ENCODE data around the gene KLK3. TPM values are rescaled to one million over a fixed set of nuclear protein-coding genes. Genes with fewer than 3 reads are reported as not detected.
A peak's percentile ranks its signal among the peaks of the same experiment; 100 is the strongest.

The KLK3 gene
- total RNA-seq, 2 donors from 2014 or later = not detected

DNA sequence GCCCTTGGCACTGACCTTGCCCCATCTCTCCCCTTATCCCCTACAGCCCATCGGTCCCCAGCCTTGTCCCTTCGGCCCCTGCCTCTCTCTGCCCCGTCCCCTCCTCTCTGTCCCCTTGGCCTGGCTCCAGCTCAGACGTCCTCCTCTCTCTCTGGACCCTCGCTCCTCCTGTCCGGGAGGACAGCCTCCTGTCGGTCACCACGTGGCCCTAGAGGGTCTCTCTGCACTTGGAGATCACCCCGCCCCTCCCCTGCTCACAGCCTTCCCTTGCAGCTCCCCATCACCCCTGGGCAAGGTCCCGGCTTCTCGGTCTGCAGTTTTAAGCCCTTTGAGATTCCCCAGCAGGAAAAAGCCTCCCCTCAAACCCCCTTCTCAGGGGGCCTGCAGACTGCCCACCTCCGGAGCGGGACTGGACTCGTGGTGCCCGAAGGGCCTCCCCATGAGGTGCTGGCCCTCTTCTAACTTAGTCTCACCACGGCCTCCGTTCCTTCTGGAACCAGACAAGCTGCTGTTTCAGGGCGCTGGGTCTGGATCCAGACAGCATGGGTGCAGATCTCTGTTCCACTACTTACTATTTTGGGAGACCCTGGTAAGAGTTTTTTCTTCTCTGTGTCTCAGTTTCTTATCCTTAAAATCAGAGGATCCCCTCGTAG, 18.0 kb upstream of the KLK3 start:
- DNase-seq (ENCODE audit: low spot score) = no peak
- peak overlapping the region; percentile 73 for H3K4me3 Mint-ChIP-seq
- peaks cover 0 to 17% of the 10 kb centered on the region in 2 donors for H3K4me1 Mint-ChIP-seq (ENCODE audit: low read depth in 2 of 2)
- H3K36me3 Mint-ChIP-seq = no peaks in the 10 kb centered on the region
- H3K9me3 Mint-ChIP-seq = no peaks in the 10 kb centered on the region
- peaks cover 23 to 31% of the 10 kb centered on the region in 2 donors for H3K27me3 Mint-ChIP-seq
- no peak for ATAC-seq
- no peak overlapping the region for H3K27ac Mint-ChIP-seq

DNA sequence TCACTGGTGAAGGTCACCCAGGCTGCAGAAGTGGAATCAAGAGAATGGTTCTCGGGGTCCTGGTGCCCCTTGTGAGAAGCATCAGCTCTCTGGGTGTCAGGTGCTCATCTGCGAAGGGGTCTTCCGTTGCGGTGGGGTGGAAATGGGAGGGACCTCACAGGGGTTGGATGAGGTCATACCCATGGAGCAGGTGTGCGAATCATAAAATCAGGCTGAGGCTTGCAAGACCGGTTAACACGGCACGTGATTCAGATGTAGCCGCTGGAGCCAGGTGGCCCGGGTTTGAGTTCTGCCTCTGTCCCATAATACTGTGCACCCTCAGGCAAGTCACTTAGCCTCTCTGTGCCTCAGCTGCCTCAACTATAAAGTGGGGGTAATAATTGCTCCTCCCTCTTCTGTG, 17.4 kb upstream of the KLK3 start:
- Mint-ChIP-seq H3K4me1 (ENCODE audit: low read depth in 2 of 2) (peaks cover 0 to 17% of the 10 kb centered on the region in 2 donors), H3K9me3 (no peaks in the 10 kb centered on the region), H3K27me3 (peaks cover 30% of the 10 kb centered on the region in 2 donors), H3K36me3 (no peaks in the 10 kb centered on the region), H3K27ac (no peak overlapping the region), H3K4me3 (no peak overlapping the region)
- ATAC-seq (no peak), DNase-seq (ENCODE audit: low spot score) (no peak)

DNA sequence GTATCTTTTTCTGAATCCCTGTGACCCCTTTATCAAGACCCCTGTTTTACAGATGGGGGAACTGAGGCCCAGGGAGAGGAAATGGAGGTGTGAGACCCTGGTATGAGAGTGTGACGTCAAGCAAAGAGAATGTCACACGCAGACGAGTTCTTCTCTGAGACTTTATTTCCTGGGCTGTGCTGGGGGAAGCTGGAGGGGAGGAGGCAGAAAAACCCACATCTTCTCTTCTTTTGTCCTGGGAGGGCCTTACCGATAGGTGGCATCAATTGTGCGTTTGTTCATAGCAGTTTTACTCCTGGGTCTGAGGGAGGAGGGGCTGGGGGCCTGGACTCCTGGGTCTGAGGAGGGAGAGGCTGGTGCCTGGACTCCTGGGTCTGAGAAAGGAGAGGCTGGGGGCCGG, 16.5 kb upstream of the KLK3 start:
- peaks cover 2% of the 10 kb centered on the region for H3K9me3 Mint-ChIP-seq
- ATAC-seq (no peak), DNase-seq (ENCODE audit: low spot score) (no peak)
- no peak overlapping the region for H3K4me3 Mint-ChIP-seq
- peaks cover 0 to 17% of the 10 kb centered on the region in 2 donors for H3K4me1 Mint-ChIP-seq (ENCODE audit: low read depth in 2 of 2)
- H3K27ac Mint-ChIP-seq = no peak overlapping the region
- peaks cover 1% of the 10 kb centered on the region for H3K36me3 Mint-ChIP-seq
- peaks cover 24 to 25% of the 10 kb centered on the region in 2 donors for H3K27me3 Mint-ChIP-seq

DNA sequence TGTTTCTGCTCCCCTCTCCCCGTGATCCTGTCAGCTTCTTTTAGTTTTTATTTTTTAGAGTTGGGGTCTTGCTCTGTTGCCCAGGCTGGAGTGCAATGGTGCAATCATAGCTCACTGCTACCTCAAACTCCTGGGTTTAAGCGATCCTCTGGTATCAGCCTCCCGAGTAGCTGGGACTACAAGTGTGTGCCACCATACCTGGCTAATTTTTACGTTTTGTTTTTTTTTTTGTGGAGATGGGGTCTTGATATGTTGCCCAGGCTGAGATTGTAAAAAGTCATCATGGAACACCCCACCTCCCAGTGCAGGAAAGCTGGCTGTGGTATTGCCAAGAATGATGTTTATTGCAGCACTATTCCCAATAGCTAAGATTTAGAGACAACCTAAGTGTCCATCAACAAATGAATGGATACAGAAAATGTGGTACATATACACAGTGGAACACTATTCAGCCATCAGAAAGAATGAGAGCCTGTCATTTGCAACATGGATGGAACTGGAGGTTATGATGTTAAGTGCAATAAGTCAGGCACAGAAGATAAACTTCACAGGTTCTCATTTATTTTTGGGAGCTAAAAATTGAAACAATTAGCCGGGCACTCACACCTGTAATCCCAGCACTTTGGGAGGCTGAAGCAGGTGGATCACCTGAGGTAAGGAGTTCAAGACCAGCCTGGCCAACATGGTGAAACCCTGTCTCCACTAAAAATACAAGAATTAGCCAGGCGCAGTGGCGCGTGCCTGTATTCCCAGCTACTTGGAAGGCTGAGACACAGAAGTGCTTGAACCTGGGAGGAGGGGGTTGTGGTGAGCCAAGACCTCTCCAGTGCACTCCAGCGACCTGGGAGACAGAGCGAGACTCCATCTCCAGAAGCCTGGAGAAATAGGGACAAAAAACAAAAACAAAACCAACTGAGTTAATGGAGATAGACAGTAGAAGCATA, 14.7 kb upstream of the KLK3 start:
- H3K4me1 Mint-ChIP-seq (ENCODE audit: low read depth in 2 of 2) = peaks cover 0 to 17% of the 10 kb centered on the region in 2 donors
- peaks cover 6% of the 10 kb centered on the region for H3K9me3 Mint-ChIP-seq

DNA sequence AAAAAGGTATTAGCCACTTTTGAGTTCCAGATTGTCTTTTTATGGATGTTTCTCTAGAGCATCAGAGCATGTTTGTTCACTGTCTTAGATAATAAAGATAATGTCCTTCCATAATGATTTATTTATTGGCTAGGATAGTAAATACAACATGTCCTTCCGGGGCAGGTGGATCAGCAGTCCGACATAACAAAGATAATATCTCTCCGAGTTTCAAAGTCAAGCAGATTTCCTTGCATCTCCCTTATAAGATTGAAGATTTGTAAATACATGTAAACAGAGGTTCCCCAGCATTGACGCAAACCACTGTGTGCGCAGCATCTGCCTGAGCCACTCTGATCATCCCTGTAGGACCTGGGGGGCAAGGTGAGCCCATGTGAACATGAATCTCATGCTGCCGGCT, 12.6 kb upstream of the KLK3 start:
- ATAC-seq = no peak
- H3K4me3 Mint-ChIP-seq = no peak overlapping the region
- peaks cover 0 to 7% of the 10 kb centered on the region in 2 donors for H3K4me1 Mint-ChIP-seq (ENCODE audit: low read depth in 2 of 2)
- H3K36me3 Mint-ChIP-seq = peaks cover 4% of the 10 kb centered on the region
- H3K9me3 Mint-ChIP-seq = peaks cover 6% of the 10 kb centered on the region
- H3K27ac Mint-ChIP-seq = no peak overlapping the region
- peaks cover 26 to 36% of the 10 kb centered on the region in 2 donors for H3K27me3 Mint-ChIP-seq
- no peak for DNase-seq (ENCODE audit: low spot score)

More for the DNA sequence above, 14.7 kb upstream of the KLK3 start:
- Mint-ChIP-seq H3K27me3 (peaks cover 30 to 31% of the 10 kb centered on the region in 2 donors), H3K27ac (no peak overlapping the region), H3K36me3 (peaks cover 4% of the 10 kb centered on the region), H3K4me3 (no peak overlapping the region)
- no peak for ATAC-seq
- no peak for DNase-seq (ENCODE audit: low spot score)

DNA sequence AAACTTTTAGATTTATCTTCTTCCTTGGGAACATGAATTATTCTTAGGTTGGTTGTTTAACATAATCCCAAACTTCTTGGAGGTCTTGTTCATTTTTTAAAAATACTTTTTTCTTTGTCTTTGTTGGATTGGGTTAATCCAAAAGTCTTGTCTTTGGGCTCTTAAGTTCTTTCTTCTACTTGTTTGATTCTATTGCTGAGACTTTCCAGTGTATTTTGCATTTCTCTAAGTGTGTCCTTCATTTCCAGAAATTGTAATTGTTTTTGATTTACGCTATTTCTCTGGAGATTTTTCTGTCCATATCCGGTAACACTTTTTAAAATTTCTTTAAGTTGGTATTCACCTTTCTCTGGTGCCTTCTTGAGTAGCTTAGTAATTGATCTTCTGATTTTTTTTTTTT, 11.5 kb upstream of the KLK3 start:
- H3K4me3 Mint-ChIP-seq = no peak overlapping the region
- H3K36me3 Mint-ChIP-seq = peaks cover 4% of the 10 kb centered on the region
- peaks cover 6% of the 10 kb centered on the region for H3K9me3 Mint-ChIP-seq
- DNase-seq (ENCODE audit: low spot score) (no peak), ATAC-seq (no peak)
- no peak overlapping the region for H3K27ac Mint-ChIP-seq
- peaks cover 21 to 31% of the 10 kb centered on the region in 2 donors for H3K27me3 Mint-ChIP-seq
- H3K4me1 Mint-ChIP-seq (ENCODE audit: low read depth in 2 of 2) = peaks cover 0 to 2% of the 10 kb centered on the region in 2 donors

DNA sequence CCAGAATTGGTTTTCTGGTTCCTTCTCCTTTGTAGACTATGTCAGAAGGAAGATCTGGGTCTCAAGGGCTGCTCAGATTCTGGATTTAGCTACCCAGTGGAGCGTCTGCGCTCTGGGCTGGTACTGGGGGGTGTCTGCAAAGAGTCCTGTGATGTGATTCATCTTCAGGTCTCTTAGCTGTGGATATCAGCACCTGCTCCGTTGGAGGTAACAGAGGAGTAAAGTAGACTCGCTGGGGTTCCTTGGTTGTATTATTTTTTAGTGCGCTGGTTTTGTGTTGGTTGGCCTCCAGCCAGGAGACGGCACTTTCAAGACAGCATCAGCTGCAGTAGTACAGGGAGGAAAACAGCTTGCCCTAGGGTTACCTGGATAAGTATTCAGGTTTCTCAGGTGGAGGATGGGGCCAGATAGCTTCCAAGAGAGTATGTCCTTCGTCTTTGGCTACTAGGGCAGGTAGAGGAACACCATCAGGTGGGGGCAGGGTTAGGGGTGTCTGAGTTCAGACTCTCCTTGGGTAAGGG, 11.0 kb upstream of the KLK3 start:
- Mint-ChIP-seq H3K27ac (no peak overlapping the region), H3K9me3 (peaks cover 6% of the 10 kb centered on the region), H3K4me3 (no peak overlapping the region), H3K27me3 (peaks cover 20 to 37% of the 10 kb centered on the region in 2 donors), H3K4me1 (ENCODE audit: low read depth in 2 of 2) (no peaks in the 10 kb centered on the region), H3K36me3 (peaks cover 4% of the 10 kb centered on the region)
- no peak for ATAC-seq
- DNase-seq (ENCODE audit: low spot score) = no peak

DNA sequence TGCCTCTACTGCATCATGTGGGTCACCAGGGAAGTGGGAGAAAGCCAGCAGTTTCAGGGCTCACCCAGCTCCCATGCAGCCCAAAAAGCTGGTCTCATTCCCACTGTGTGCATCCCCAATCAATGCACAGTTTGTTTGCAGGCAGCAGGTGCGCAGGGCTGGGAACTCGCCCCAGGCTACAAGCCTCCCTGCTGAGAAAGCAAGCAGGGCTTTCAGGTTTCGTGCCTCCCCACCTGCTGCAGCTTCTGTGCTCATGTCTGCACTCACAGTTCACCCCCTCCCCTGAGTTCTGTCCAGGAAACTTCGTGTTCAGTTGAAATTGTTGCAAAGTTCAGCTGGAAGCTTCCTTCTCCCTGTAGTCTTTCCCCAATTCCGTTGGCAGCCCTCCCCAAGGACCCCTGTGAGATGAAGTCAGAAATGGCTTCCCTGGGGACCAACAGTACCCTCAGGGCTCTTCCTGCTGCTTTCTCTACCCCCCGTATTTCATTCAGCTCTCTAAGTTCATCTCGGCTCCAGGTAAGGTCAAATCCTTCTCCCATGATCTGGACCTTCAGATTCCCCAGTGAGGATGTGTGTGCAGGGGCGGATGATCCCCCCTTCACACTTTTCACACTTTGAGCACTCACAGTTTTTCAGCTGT, 10.3 kb upstream of the KLK3 start:
- H3K36me3 Mint-ChIP-seq = peaks cover 4% of the 10 kb centered on the region
- H3K9me3 Mint-ChIP-seq = peaks cover 6% of the 10 kb centered on the region
- ATAC-seq (no peak), DNase-seq (ENCODE audit: low spot score) (no peak)
- no peak overlapping the region for H3K4me3 Mint-ChIP-seq
- no peaks in the 10 kb centered on the region for H3K4me1 Mint-ChIP-seq (ENCODE audit: low read depth in 2 of 2)
- H3K27ac Mint-ChIP-seq = no peak overlapping the region
- peaks cover 22 to 42% of the 10 kb centered on the region in 2 donors for H3K27me3 Mint-ChIP-seq

DNA sequence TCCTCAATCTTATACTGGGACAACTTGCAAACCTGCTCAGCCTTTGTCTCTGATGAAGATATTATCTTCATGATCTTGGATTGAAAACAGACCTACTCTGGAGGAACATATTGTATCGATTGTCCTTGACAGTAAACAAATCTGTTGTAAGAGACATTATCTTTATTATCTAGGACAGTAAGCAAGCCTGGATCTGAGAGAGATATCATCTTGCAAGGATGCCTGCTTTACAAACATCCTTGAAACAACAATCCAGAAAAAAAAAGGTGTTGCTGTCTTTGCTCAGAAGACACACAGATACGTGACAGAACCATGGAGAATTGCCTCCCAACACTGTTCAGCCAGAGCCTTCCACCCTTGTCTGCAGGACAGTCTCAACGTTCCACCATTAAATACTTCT, 4.0 kb upstream of the KLK3 start:
- Mint-ChIP-seq H3K4me1 (ENCODE audit: low read depth in 2 of 2) (no peaks in the 10 kb centered on the region), H3K36me3 (no peaks in the 10 kb centered on the region), H3K4me3 (no peak overlapping the region), H3K27me3 (peaks cover 24 to 48% of the 10 kb centered on the region in 2 donors), H3K9me3 (no peaks in the 10 kb centered on the region), H3K27ac (no peak overlapping the region)
- DNase-seq (ENCODE audit: low spot score) = no peak
- ATAC-seq = no peak

DNA sequence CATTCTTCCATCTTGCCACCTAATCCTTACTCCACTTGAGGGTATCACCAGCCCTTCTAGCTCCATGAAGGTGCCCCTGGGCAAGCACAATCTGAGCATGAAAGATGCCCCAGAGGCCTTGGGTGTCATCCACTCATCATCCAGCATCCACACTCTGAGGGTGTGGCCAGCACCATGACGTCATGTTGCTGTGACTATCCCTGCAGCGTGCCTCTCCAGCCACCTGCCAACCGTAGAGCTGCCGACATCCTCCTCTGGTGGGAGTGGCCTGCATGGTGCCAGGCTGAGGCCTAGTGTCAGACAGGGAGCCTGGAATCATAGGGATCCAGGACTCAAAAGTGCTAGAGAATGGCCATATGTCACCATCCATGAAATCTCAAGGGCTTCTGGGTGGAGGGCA, 3.1 kb upstream of the KLK3 start:
- Mint-ChIP-seq H3K27ac (no peak overlapping the region), H3K27me3 (peaks cover 31 to 55% of the 10 kb centered on the region in 2 donors), H3K36me3 (no peaks in the 10 kb centered on the region), H3K9me3 (no peaks in the 10 kb centered on the region), H3K4me1 (ENCODE audit: low read depth in 2 of 2) (no peaks in the 10 kb centered on the region), H3K4me3 (no peak overlapping the region)
- DNase-seq (ENCODE audit: low spot score) (no peak), ATAC-seq (no peak)

DNA sequence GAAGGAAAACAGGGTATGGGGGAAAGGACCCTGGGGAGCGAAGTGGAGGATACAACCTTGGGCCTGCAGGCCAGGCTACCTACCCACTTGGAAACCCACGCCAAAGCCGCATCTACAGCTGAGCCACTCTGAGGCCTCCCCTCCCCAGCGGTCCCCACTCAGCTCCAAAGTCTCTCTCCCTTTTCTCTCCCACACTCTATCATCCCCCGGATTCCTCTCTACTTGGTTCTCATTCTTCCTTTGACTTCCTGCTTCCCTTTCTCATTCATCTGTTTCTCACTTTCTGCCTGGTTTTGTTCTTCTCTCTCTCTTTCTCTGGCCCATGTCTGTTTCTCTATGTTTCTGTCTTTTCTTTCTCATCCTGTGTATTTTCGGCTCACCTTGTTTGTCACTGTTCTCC, 2.7 kb downstream of the KLK3 start:
- peaks cover 48 to 63% of the 10 kb centered on the region in 2 donors for H3K27me3 Mint-ChIP-seq
- no peak overlapping the region for H3K27ac Mint-ChIP-seq
- DNase-seq (ENCODE audit: low spot score) (no peak), ATAC-seq (no peak)
- H3K4me1 Mint-ChIP-seq (ENCODE audit: low read depth in 2 of 2) = no peaks in the 10 kb centered on the region
- H3K4me3 Mint-ChIP-seq = no peak overlapping the region
- H3K36me3 Mint-ChIP-seq = no peaks in the 10 kb centered on the region
- no peaks in the 10 kb centered on the region for H3K9me3 Mint-ChIP-seq

DNA sequence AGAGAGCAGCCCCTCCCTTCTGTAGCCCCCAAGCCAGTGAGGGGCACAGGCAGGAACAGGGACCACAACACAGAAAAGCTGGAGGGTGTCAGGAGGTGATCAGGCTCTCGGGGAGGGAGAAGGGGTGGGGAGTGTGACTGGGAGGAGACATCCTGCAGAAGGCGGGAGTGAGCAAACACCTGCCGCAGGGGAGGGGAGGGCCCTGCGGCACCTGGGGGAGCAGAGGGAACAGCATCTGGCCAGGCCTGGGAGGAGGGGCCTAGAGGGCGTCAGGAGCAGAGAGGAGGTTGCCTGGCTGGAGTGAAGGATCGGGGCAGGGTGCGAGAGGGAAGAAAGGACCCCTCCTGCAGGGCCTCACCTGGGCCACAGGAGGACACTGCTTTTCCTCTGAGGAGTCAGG, 4.2 kb downstream of the KLK3 start:
- no peaks in the 10 kb centered on the region for H3K36me3 Mint-ChIP-seq
- no peaks in the 10 kb centered on the region for H3K4me1 Mint-ChIP-seq (ENCODE audit: low read depth in 2 of 2)
- no peak for DNase-seq (ENCODE audit: low spot score)
- peaks cover 47 to 71% of the 10 kb centered on the region in 2 donors for H3K27me3 Mint-ChIP-seq
- no peak for ATAC-seq
- no peak overlapping the region for H3K4me3 Mint-ChIP-seq
- H3K27ac Mint-ChIP-seq = no peak overlapping the region
- no peaks in the 10 kb centered on the region for H3K9me3 Mint-ChIP-seq

DNA sequence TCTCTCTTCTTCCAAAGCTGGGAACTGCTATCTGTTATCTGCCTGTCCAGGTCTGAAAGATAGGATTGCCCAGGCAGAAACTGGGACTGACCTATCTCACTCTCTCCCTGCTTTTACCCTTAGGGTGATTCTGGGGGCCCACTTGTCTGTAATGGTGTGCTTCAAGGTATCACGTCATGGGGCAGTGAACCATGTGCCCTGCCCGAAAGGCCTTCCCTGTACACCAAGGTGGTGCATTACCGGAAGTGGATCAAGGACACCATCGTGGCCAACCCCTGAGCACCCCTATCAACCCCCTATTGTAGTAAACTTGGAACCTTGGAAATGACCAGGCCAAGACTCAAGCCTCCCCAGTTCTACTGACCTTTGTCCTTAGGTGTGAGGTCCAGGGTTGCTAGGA, 5.1 kb downstream of the KLK3 start:
- ATAC-seq = no peak
- Mint-ChIP-seq H3K4me1 (ENCODE audit: low read depth in 2 of 2) (no peaks in the 10 kb centered on the region), H3K27me3 (peaks cover 42 to 66% of the 10 kb centered on the region in 2 donors), H3K4me3 (no peak overlapping the region), H3K9me3 (no peaks in the 10 kb centered on the region), H3K36me3 (no peaks in the 10 kb centered on the region), H3K27ac (no peak overlapping the region)
- no peak for DNase-seq (ENCODE audit: low spot score)

Data from natural killer cell treated with Interleukin-12 subunit alpha and Interleukin-12 subunit beta and Interleukin-15 and Interleukin-18, amount 100 ng/mL, for 72 hours (primary cell).